Measurements from ENCODE around the gene CDC25B.

Gene CDC25B

GRCh38 chr20:3854462-3854871, 58.4 kb downstream of the CDC25B start:
- ChIA-PET CTCF (interaction anchor here (0.9 to 3.8 kb wide), 24 partner anchors 9 to 217 kb away, joined by 3 to 24 read pairs (median 4); partner anchors contain the start of genes CENPB and SPEF1), POLR2A (interaction anchor here (0.7 to 1.0 kb wide), 2 partner anchors 34 to 113 kb away, joined by 3 read pairs; partner anchors contain the start of gene AP5S1)
- Histone ChIP-seq H3K36me3 (ENCODE audit: control insufficient read depth in 4 of 4, insufficient read depth in 4 of 4, low read length in 3 of 4) (peaks cover 8 to 40% (median 22%) of the 10 kb centered on the region in 4 experiments), H3K27ac (ENCODE audit: insufficient read depth in 1 of 2, low read depth in 1 of 2, low read length in 2 of 2, poor library complexity in 1 of 2, severe bottlenecking in 2 of 2) (no peak overlapping the region), H3K4me1 (ENCODE audit: control extremely low read depth in 1 of 4, control insufficient read depth in 4 of 4, insufficient read depth in 4 of 4, low read length in 3 of 4) (peaks cover 0 to 4% (median 0%) of the 10 kb centered on the region in 4 experiments), H3K27me3 (replicated peaks in 2 of 5; ENCODE audit: control insufficient read depth in 4 of 5, insufficient read depth in 5 of 5, low read length in 4 of 5) (no peaks in the 10 kb centered on the region), H3K4me3 (ENCODE audit: control insufficient read depth in 1 of 7, extremely low read depth in 1 of 7, insufficient read depth in 4 of 7, low read depth in 2 of 7, low read length in 6 of 7) (no peak overlapping the region), H3K9me3 (ENCODE audit: control extremely low read depth in 1 of 5, control insufficient read depth in 4 of 5, insufficient read depth in 2 of 5, low read depth in 1 of 5, low read length in 4 of 5) (no peaks in the 10 kb centered on the region)
- 100% methylated on average over 3 of the region's 4 CpGs for WGBS (ENCODE audit: insufficient coverage)
- DNase-seq: no peak
